GM06990 (cell line): ENCODE measurements around the gene ESRP2.

Experiments used
- DNase-seq: peaks from one replicate; pipeline ENCODE4 v3.0.0-alpha.2; 2011; ENCODE audit not compliant: insufficient read length; ENCODE audit errors: extremely low read depth
- H3K27me3 ChIP-seq: replicated peaks from 2 replicates; pipeline ENCODE4 v1.6.0; 2011; ENCODE audit warnings: low read length; ENCODE audit not compliant: control insufficient read depth, insufficient read depth
- H3K36me3 ChIP-seq: 2 replicates; pipeline ENCODE4 v1.5.1; 2011; ENCODE audit warnings: low read length; ENCODE audit not compliant: control insufficient read depth, insufficient read depth
- H3K4me3 ChIP-seq: replicated peaks from 2 replicates; pipeline ENCODE4 v1.5.1; 2011; ENCODE audit warnings: low read depth, mild to moderate bottlenecking, control low read depth, low read length
- TF ChIP-seq, protein P1 (sequence below): IDR thresholded peaks from 2 replicates; pipeline ENCODE4 v1.5.1; 2011; ENCODE audit warnings: low read length, control low read depth, mild to moderate bottlenecking, inconsistent platforms; ENCODE audit not compliant: insufficient read depth, poor library complexity, severe bottlenecking

Gene ESRP2

DNA sequence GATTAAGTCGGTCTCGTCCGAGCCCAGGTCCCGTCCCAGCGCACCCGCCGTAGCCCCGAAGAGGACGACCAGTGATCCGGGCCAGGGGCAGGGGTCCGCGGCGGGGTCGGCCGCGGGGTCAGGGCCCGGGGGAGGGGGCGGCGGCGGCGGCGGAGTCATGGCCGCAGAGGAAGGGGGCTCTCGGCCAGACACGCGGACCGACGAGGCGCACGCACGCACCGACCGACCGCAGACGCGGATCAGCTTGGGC, at the start of gene ESRP2:
Gene ESRP2, minus strand, starts transcription at position 241 of the 250 bp plus-strand sequence. Its CDS starts 82 bp downstream, at position 159.
- DNase-seq, result no peak
- no peaks in the 10 kb centered on the region for H3K27me3 ChIP-seq
- TF ChIP-seq, protein P1, sequence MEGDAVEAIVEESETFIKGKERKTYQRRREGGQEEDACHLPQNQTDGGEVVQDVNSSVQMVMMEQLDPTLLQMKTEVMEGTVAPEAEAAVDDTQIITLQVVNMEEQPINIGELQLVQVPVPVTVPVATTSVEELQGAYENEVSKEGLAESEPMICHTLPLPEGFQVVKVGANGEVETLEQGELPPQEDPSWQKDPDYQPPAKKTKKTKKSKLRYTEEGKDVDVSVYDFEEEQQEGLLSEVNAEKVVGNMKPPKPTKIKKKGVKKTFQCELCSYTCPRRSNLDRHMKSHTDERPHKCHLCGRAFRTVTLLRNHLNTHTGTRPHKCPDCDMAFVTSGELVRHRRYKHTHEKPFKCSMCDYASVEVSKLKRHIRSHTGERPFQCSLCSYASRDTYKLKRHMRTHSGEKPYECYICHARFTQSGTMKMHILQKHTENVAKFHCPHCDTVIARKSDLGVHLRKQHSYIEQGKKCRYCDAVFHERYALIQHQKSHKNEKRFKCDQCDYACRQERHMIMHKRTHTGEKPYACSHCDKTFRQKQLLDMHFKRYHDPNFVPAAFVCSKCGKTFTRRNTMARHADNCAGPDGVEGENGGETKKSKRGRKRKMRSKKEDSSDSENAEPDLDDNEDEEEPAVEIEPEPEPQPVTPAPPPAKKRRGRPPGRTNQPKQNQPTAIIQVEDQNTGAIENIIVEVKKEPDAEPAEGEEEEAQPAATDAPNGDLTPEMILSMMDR, result no peak
- H3K36me3 ChIP-seq, result no peaks in the 10 kb centered on the region; the same call in 1 of the 2 replicates
- H3K4me3 ChIP-seq, result peak within 1 kb of the TSS; percentile 58

DNA sequence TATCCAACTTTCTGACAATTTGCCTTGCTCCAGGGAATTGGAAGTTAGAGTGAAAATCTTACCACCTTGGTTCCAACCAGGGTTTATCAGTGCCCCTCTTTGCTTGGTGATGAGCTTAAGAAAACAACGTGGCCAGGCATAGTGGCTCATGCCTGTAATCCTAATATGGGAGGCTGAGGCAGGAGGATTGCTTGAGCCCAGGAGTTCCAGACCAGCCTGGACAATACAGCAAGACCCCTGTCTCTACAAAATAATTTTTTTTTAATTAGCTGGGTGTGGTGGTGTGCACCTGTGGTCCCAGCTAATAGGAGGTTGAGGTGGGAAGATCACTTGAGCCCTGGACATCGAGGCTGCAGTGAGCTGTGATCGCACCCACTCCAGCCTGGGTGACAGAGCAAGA, 49.8 kb upstream of the ESRP2 start:
- TF ChIP-seq, protein P1, result no peak
- Histone ChIP-seq H3K27me3 (no peaks in the 10 kb centered on the region), H3K36me3 (peaks cover 23% of the 10 kb centered on the region), H3K4me3 (no peak overlapping the region)
- DNase-seq, result no peak

DNA sequence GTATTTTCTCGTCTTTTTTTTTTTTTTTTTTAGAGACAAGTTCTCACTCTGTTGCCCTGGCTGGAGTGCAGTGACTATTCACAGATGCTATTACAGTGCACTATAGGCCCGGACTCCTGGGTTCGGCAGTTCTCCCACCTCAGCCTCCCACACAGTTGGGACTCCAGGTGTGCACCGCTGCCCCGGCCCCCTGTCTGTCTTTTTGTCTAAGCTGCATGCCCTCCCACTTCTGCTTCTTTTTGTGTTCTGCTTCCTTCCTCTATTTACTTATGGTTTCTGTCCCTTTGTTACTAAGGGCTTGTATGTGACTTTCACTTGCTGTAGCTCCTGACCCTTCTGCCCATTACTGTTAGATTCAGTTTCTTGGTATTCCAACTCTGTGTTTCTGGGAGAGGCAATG, 48.9 kb upstream of the ESRP2 start:
- H3K4me3 ChIP-seq, result no peak overlapping the region; the same call in 1 of the 2 replicates
- DNase-seq, result peak; percentile 78
- TF ChIP-seq, protein P1, result no peak
- H3K36me3 ChIP-seq, result peaks cover 18% of the 10 kb centered on the region
- H3K27me3 ChIP-seq, result no peaks in the 10 kb centered on the region

DNA sequence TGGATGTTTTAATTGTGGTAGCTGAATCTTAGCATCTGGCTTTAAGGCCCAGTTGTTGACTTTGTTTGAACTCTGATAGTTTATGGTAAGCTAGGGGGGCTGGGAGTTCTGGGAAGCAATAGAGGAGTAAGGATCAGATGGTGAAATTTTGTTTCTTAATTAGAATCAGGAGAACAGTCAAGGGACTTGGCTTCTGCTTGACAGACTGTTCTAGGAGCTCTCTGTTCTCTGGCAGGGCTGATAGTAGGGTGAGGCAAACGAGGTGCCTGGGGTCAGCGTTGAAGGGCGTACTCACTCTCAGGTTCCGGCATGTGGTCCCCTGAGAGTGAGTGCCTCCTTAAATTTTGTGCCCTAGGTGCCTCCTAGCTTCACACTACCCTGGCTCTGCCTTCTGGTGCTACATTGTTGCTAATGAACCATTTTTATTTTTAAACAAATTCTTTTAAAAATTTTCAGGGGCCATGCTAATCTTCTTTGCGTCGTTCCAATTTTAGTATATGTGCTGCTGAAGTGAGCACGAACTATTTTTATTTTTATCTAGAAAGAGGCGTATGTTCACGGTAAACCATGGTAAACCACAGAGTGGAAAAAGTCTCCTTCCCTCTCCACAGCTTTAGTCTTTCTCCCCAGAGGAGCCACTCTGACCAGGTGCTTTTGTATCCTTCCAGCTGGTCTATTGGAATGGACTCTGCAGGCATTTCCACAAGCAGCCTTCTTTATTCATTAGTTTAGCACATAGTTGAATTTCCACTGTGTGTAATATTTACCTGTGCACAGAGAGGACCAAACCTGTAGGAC, 48.1 kb upstream of the ESRP2 start:
- DNase-seq, result peak; percentile 31
- Histone ChIP-seq H3K4me3 (peak overlapping the region; percentile 20), H3K27me3 (no peaks in the 10 kb centered on the region), H3K36me3 (peaks cover 16% of the 10 kb centered on the region)
- TF ChIP-seq, protein P1, result no peak

DNA sequence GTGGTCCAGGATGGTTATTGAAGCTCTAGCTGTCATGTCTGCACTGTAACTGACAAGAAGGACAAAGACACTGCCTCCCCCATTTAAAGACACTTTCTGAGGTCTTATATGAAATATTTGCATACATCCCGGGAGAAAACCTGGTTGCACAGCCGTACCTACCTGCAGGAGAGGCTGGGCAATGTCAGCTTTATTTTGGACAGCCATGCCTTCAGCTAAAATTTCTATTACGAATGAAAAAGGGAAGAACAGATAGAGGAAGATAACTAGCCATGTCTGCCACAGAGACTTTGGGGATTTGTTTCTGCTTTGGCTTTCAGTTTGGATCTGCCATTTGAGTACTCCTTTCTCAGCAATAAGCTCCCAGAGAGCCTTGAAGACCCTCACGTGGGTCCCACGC, 47.4 kb upstream of the ESRP2 start:
- TF ChIP-seq, protein P1, result no peak
- H3K27me3 ChIP-seq, result no peaks in the 10 kb centered on the region
- peaks cover 15% of the 10 kb centered on the region for H3K36me3 ChIP-seq
- H3K4me3 ChIP-seq, result peak overlapping the region; percentile 20
- DNase-seq, result no peak
